H1 (cell line): ENCODE data around the gene MCRS1. TPM values are rescaled to one million over a fixed set of nuclear protein-coding genes. Genes with fewer than 3 reads are reported as not detected.

ENCODE experiments used
- BCL11A ChIP-seq, 2 experiments: IDR thresholded peaks; one replicate each; pipeline ENCODE4 v1.6.1; 2011; ENCODE audit warnings: low read depth in 2 of 2, low read length in 2 of 2, mild to moderate bottlenecking in 2 of 2
- FOSL1 ChIP-seq: IDR thresholded peaks from 2 replicates; pipeline ENCODE4 v1.6.1; 2011; ENCODE audit warnings: mild to moderate bottlenecking, low read depth, low read length, moderate library complexity; ENCODE audit not compliant: insufficient read depth
- KDM5A ChIP-seq: fragments of 200-600 bp; IDR thresholded peaks from 2 replicates; pipeline ENCODE4 v1.7.1; 2012; ENCODE audit warnings: mild to moderate bottlenecking, low read length, inconsistent platforms, mixed read lengths
- PHF8 ChIP-seq: fragments of 200-600 bp; sonication (generic); conservative IDR thresholded peaks from 2 replicates; pipeline ENCODE4 v1.7.1; 2012; ENCODE audit warnings: low read depth, mild to moderate bottlenecking, inconsistent platforms, low read length, moderate library complexity
- polyA plus RNA-seq, 7 experiments: library from polyadenylated mRNA; depleted of rRNA in 3 of 7; stranded (reverse) in 5 of 7; unstranded in 2 of 7; fragments of >200 nt in 5 of 7; fragments of 200-250 nt in 2 of 7; gene quantifications; 1 replicate in 5 of 7; 2 replicates in 1 of 7; 4 replicates in 1 of 7; pipeline versions ENCODE4 v1.2.1 to v1.2.3, GENCODE V29; 2011 to 2013; ENCODE audit warnings: missing spikeins in 2 of 7, mixed read lengths in 2 of 7
- total RNA-seq: library from RNA; stranded (reverse); fragmentation: NEBNext Ultra II Directional; extraction: Animal tissue kit (Norgen Biotek cat#: 25700); gene quantifications from 2 replicates; pipeline ENCODE4 v1.2.1, GENCODE V29; 2021
- TF ChIP-seq, protein P1 (sequence below): IDR thresholded peaks from 2 replicates; pipeline ENCODE4 v1.6.1; 2011; ENCODE audit warnings: low read depth, mild to moderate bottlenecking, low read length; ENCODE audit not compliant: insufficient read depth

The MCRS1 gene
- total and polyA plus RNA-seq, 2 of the 8 experiments (the other 6 are each of a cell fraction or from before 2014, with no cell fraction given) = 90.3 to 139 TPM

DNA sequence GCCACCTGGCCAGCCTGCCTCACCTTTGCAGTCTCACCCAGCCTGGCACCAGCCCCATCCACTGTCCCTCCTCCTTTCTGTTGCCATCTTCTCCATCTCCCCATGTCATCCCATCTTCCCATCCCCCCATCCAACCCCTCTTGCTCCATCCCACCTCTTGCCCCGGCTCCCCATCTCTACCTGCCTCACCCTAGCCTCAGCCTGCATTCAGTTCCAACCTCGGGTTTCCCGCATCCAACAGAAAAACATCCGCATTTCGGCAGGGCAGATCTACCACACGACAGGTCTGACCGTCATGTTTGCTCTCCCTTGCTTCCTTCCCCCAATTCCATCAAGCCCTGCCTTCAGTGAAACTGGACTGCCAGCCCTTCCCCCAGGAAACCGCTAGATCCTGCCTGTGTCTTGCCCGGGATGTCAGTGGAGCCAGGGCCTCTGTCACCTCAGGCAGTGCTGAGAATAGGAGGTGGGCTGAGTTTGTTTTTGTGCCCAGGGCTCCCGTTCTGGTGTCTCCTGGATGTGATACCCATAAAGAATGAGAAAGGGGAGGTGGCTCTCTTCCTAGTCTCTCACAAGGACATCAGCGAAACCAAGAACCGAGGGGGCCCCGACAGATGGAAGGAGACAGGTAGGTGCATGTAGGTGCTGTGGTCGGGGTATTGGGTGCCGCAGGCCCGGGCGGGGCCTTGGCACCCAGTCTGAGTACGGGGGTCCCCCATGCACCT is 26.6 kb downstream of the MCRS1 start (continued):
- TF ChIP-seq PHF8 (no peak), BCL11A (IDR thresholded peaks at IDR 0.05; ENCODE audit: low read depth in 2 of 2, low read length in 2 of 2) (no peak), KDM5A (no peak), FOSL1 (no peak)
- TF ChIP-seq, protein P1, sequence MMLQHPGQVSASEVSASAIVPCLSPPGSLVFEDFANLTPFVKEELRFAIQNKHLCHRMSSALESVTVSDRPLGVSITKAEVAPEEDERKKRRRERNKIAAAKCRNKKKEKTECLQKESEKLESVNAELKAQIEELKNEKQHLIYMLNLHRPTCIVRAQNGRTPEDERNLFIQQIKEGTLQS = no peak
